NCI-H82 treated with DMSO at 0.1 percent for 48 hours (cell line): Measurements from ENCODE around the gene CTNNA3.

ENCODE experiments used
- DNase-seq: peaks from one replicate; lab custom pipeline; 2025; ENCODE audit not compliant: unreplicated experiment; lab: John Stamatoyannopoulos, UW

CTNNA3 gene

GRCh38 chr10:66026321-66026720 lies 1669.7 kb downstream of the CTNNA3 start:
- no peak for DNase-seq

- DNase-seq, result no peak
Observed at GRCh38 chr10:66025186-66025585, 1670.8 kb downstream of the CTNNA3 start.

- DNase-seq, result no peak
Observed at GRCh38 chr10:66021423-66021822, 1674.6 kb downstream of the CTNNA3 start.

GRCh38 chr10:66008221-66008620 lies 1687.8 kb downstream of the CTNNA3 start:
- DNase-seq, result no peak

GRCh38 chr10:66006411-66006810 lies 1689.6 kb downstream of the CTNNA3 start:
- DNase-seq, result no peak

GRCh38 chr10:65993451-65993850 lies 1702.5 kb downstream of the CTNNA3 start:
- DNase-seq, result no peak

- no peak for DNase-seq
Observed at GRCh38 chr10:65968871-65969270, 1727.1 kb downstream of the CTNNA3 start.

- DNase-seq, result no peak
Observed at GRCh38 chr10:65968437-65968836, 1727.6 kb downstream of the CTNNA3 start.

- no peak for DNase-seq
Observed at GRCh38 chr10:65964205-65964604, 1731.8 kb downstream of the CTNNA3 start.

- no peak for DNase-seq
Observed at GRCh38 chr10:65952086-65952485, 1743.9 kb downstream of the CTNNA3 start.

GRCh38 chr10:65950075-65950474 lies 1745.9 kb downstream of the CTNNA3 start:
- DNase-seq, result no peak

GRCh38 chr10:65949526-65949925 lies 1746.5 kb downstream of the CTNNA3 start:
- DNase-seq, result no peak

GRCh38 chr10:65945061-65945460 lies 1750.9 kb downstream of the CTNNA3 start:
- no peak for DNase-seq

- DNase-seq, result no peak
Observed at GRCh38 chr10:65943451-65943850, 1752.5 kb downstream of the CTNNA3 start.

GRCh38 chr10:65940816-65941662 lies 1755.0 kb downstream of the CTNNA3 start:
- no peak for DNase-seq

GRCh38 chr10:65940105-65940504 lies 1755.9 kb downstream of the CTNNA3 start:
- DNase-seq, result no peak

GRCh38 chr10:65931291-65932070 lies 1764.5 kb downstream of the CTNNA3 start:
- DNase-seq, result no peak

- DNase-seq, result no peak
Observed at GRCh38 chr10:65911151-65911835, 1784.7 kb downstream of the CTNNA3 start.

- no peak for DNase-seq
Observed at GRCh38 chr10:65910209-65910608, 1785.8 kb downstream of the CTNNA3 start.

GRCh38 chr10:65907199-65907712 lies 1788.7 kb downstream of the CTNNA3 start:
- no peak for DNase-seq

GRCh38 chr10:65903620-65904019 lies 1792.4 kb downstream of the CTNNA3 start:
- no peak for DNase-seq
